Body of pancreas (tissue), 4 donors: ENCODE data around the gene HES2.

Experiments used
- POLR2A ChIP-seq, 3 donors: fragments of 450-650 bp; IDR thresholded peaks; one replicate each; pipeline ENCODE4 v1.6.1; 2016; ENCODE audit warnings: antibody characterized with exemption in 3 of 3, mild to moderate bottlenecking in 2 of 3
- TF ChIP-seq, protein P1 (sequence below), 7 experiments: fragments of 450-650 bp in 4 of 7; fragments of 200-600 bp in 3 of 7; sonication (generic) in 3 of 7; IDR thresholded peaks; one replicate each; pipeline ENCODE4 v1.5.1; 2016 to 2019; ENCODE audit warnings: antibody characterized with exemption in 7 of 7

DNA sequence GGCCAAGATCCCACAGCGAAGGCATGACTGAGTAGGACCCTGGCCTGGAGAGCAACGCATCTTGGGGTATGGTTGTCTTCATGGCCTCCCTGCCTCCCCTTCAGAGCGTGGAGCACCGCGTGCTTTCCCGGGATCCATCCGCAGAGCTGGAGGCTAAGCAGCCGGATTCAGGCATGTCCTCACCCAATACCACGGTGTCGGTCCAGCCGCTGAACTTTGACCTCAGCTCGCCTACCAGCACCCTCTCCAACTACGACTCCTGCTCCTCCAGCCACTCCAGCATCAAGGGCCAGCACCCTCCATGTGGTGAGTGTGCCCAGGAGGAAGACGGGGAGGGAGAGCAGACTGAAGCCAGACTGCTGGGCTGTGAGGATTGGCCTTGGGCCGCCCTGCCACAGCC, 24.7 kb upstream of the HES2 start:
- no peak for TF ChIP-seq POLR2A (IDR thresholded peaks at IDR 0.05)
- TF ChIP-seq, protein P1, sequence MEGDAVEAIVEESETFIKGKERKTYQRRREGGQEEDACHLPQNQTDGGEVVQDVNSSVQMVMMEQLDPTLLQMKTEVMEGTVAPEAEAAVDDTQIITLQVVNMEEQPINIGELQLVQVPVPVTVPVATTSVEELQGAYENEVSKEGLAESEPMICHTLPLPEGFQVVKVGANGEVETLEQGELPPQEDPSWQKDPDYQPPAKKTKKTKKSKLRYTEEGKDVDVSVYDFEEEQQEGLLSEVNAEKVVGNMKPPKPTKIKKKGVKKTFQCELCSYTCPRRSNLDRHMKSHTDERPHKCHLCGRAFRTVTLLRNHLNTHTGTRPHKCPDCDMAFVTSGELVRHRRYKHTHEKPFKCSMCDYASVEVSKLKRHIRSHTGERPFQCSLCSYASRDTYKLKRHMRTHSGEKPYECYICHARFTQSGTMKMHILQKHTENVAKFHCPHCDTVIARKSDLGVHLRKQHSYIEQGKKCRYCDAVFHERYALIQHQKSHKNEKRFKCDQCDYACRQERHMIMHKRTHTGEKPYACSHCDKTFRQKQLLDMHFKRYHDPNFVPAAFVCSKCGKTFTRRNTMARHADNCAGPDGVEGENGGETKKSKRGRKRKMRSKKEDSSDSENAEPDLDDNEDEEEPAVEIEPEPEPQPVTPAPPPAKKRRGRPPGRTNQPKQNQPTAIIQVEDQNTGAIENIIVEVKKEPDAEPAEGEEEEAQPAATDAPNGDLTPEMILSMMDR (IDR thresholded peaks at IDR 0.05), result no peak
